Activated CD4-positive, alpha-beta T cell treated with anti-CD3 and anti-CD28 coated beads, Interleukin-2, amount 50 U/mL, for 4 hours (primary cell): ENCODE data around the gene HMG20A.

Experiments
- DNase-seq, 2 experiments: peaks; one replicate each; pipeline ENCODE4 v3.0.0-alpha.2; 2020

HMG20A gene

GRCh38 chr15:77525907-77526594 is 105.4 kb downstream of the HMG20A start:
- no peak for DNase-seq

DNA sequence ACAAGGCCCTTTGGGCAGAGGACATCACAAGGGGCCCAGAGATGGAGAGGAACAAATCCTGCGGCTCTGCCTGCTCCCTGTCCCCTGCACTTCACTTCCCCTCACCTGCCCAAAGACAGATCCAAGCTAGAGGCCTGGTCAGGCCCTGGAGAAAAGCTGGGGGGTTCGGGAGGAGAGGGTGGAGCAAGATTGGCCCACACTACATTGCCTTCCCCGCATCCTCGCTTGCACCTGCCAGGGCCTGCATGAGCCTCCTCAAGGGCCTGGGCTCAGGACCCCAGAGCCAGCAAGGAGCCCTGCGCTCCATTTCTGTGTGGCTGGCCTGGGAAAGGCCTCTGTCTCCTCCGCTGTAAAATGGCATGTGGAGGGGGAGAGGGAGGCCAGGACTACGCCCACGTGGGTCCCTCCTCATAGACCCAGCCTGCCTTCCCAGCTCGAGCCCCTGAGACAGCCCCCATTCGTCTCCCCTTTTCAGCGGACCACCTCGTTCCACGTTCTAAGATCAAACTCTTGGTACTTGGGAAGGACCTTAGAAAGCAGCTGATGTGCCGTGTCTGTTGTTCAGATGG is 106.0 kb downstream of the HMG20A start:
- no peak for DNase-seq

DNA sequence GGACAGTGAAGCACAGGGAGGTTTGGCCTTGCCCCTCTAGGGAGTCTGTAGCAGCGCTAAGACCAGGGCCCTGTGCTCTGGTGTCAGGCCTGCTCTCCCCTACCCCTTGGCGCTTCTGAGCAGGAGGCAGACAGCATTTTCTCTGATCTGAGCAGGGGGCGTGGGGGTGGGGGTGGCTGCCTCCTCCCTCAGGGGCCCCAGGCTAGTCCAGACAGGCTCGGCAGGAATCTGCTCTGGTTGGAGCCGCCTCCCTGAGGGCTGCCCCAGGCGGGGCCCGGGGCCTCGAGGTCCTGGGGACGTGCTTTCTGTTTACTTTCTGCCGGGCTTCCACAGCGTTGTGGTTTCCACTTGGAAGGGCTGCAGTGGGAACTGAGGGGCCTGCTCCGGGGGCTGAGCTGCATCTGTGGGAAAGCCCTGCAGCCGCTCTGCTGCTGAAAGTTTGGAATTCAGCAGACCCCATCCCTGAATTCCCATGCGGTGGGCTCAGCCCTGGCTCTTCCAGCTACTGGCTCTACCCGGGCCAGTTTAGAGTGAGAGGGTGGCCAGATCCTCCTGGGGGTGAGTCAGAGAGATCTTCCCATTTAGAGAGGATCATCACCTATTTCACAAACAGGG is 106.6 kb downstream of the HMG20A start:
- no peak for DNase-seq

GRCh38 chr15:77527831-77528231 is 107.1 kb downstream of the HMG20A start:
- no peak for DNase-seq

- no peak for DNase-seq
These were observed 107.7 kb downstream of the HMG20A start for GRCh38 chr15:77528290-77528967.

GRCh38 chr15:77528968-77529319 is 108.3 kb downstream of the HMG20A start:
- DNase-seq = no peak

GRCh38 chr15:77529394-77530159 is 108.9 kb downstream of the HMG20A start:
- no peak for DNase-seq

GRCh38 chr15:77530576-77530975 is 109.9 kb downstream of the HMG20A start:
- no peak for DNase-seq

GRCh38 chr15:77531191-77532000 is 110.7 kb downstream of the HMG20A start:
- DNase-seq = no peak

GRCh38 chr15:77532067-77532710 is 111.5 kb downstream of the HMG20A start:
- DNase-seq = no peak

DNA sequence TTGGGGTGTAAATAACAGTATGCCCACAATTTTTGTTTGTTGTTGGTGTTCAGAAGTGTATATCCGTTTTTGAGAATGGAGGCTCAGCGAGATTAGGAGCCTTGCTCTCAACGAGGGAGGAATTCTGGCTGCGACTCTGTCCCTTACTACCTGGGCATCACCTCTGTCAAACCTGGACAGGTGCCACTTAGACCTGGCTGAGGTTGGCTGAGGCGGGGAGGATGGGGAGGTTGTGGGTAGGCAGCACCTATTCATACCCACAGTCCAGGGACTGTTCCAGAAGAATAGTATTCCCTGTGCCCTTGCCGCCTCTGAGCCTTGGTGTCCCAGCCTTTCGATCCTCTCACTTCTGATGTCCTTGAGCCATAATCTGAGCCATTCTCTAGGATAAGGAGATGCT is 112.2 kb downstream of the HMG20A start:
- no peak for DNase-seq

- no peak for DNase-seq
These were observed 113.1 kb downstream of the HMG20A start for GRCh38 chr15:77533578-77534430.
